RWPE1 (cell line): ENCODE results near the gene PLIN5.
"Not testable (repeated sequence)": the region's sequence is repeated elsewhere in the genome, so short reads cannot be mapped to it uniquely, and the experiment has no call there.

ENCODE experiments used
- CTCF ChIA-PET: fragments of 350-600 bp; sonication (Branson Sonifier 250); formaldehyde crosslinking; extraction: SDS; loops from one replicate; lab custom pipeline; 2021; lab: Yijun Ruan, JAX
- POLR2A ChIA-PET: fragments of 400-600 bp; formaldehyde crosslinking; extraction: SDS; loops from one replicate; lab custom pipeline; 2020; ENCODE audit warnings: antibody characterized with exemption; ENCODE audit not compliant: low non-redundant PET; lab: Yijun Ruan, JAX
- DNase-seq: peaks from one replicate; pipeline ENCODE4 v3.0.0; 2012; ENCODE audit warnings: low spot score
- H3K27ac ChIP-seq: fragments of 450-650 bp; 2 replicates; pipeline ENCODE4 v1.5.1; 2017
- CTCF ChIP-seq: fragments of 450-650 bp; conservative IDR thresholded peaks from 2 replicates; pipeline ENCODE4 v1.5.1; 2017; ENCODE audit warnings: low read depth, mild to moderate bottlenecking

Gene PLIN5

DNA sequence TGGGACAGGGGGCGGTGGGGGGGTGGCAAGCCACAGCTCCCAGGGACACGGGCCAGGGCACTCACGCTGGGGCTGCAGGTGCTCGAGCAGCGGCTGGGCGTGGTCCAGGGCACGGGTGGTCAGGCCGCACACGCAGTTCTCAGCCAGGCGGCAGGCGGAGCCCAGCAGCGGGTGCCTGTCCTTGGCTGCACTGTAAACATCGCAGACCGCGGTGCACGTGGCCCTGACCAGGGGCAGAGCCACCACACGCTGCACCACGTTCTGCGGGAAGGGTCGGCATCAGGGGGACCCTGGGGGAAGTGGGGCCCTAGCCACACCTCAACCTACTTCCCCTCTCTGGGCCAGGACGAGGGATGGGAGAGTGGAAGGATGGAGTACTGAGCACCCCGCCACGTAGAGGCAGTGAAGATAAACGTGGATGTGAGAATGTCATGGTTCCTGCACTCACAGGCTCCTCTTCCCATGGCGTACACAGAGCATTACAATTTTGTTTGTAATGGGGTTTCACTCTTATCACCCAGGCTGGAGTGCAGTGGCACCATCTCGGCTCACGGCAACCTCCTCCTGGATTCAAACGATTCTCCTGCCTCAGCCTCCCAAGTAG lies 3.4 kb downstream of the PLIN5 start:
- H3K27ac ChIP-seq = no peak overlapping the region
- ChIA-PET POLR2A (no interaction called here), CTCF (no interaction called here)
- TF ChIP-seq CTCF = no peak
- DNase-seq = no peak

DNA sequence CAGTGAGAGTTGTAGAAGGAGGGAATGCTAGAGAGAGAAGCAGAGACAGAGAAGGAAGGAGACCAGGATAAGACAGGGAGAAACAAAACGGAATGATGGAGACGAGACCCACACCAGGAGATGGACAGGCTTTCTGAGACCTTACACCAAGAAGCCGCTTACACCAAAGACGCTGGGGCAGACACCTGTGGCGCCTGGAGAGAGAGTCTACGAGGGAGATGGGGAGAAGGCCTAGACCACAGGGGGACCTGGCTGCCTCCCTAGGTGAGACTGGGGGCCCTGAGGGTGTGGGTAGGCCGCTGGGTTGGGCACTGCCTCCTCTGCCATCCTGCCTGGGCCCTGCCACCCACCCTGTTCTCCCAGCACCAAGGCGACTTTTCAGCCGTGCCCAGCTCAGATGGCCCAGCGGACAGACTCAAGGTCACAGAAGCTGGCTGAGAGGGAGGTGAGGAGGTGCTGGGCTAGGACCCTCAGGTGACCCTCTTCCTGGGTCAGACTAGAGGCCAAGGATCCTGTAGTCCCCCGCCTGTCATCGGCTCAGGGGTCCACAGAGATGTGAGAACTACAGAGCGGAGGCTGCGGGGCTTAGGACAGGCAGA lies 5.0 kb downstream of the PLIN5 start:
- no peak for TF ChIP-seq CTCF
- DNase-seq = no peak
- POLR2A ChIA-PET = no interaction called here
- CTCF ChIA-PET = interaction anchor here (0.8 kb wide), 1 partner anchor 26 kb away, joined by 4 read pairs; no protein-coding TSS in a partner anchor
- H3K27ac ChIP-seq = no peak overlapping the region

DNA sequence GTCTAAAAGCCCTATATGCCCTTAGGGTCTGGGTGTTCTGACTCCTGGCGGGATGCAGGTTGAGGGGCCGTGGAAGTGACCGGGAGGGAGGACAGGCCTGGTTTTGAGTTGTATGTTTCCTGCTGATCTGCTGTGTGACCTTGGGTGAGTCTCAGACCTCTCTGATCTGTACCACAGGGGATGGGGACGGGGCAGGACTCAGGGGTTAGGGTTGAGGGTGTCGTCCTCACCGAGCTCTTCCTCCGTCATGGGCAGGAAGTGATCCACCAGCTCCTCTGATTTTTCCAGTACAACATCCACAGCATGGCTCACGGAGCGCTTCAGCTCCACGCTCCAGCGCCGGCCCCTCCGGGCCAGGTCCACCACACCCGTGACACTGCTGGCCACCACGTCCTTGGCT lies 6.2 kb downstream of the PLIN5 start:
- no peak for DNase-seq
- ChIA-PET POLR2A (no interaction called here), CTCF (interaction anchor here (1.1 kb wide), 1 partner anchor 18 kb away, joined by 3 read pairs; no protein-coding TSS in a partner anchor)
- TF ChIP-seq CTCF = no peak
- H3K27ac ChIP-seq = no peak overlapping the region

- H3K27ac ChIP-seq, POLR2A ChIA-PET, DNase-seq: not testable (repeated sequence)
- CTCF ChIA-PET = interaction anchor here (0.6 to 1.4 kb wide), 4 partner anchors 18 to 1417 kb away, joined by 3 to 4 read pairs (median 3); no protein-coding TSS in a partner anchor
These were observed 7.6 kb downstream of the PLIN5 start for GRCh38 chr19:4527377-4527776.

GRCh38 chr19:4525563-4526002 lies 9.4 kb downstream of the PLIN5 start:
- ChIA-PET CTCF (interaction anchor here (0.6 to 3.2 kb wide), 18 partner anchors 9 to 1151 kb away, joined by 3 to 24 read pairs (median 4); partner anchors contain the start of gene PLIN5), POLR2A (interaction anchor here (0.8 kb wide), 1 partner anchor 69 kb away, joined by 3 read pairs; no protein-coding TSS in a partner anchor)
- DNase-seq = no peak
- H3K27ac ChIP-seq = no peak overlapping the region
- TF ChIP-seq CTCF = no peak

DNA sequence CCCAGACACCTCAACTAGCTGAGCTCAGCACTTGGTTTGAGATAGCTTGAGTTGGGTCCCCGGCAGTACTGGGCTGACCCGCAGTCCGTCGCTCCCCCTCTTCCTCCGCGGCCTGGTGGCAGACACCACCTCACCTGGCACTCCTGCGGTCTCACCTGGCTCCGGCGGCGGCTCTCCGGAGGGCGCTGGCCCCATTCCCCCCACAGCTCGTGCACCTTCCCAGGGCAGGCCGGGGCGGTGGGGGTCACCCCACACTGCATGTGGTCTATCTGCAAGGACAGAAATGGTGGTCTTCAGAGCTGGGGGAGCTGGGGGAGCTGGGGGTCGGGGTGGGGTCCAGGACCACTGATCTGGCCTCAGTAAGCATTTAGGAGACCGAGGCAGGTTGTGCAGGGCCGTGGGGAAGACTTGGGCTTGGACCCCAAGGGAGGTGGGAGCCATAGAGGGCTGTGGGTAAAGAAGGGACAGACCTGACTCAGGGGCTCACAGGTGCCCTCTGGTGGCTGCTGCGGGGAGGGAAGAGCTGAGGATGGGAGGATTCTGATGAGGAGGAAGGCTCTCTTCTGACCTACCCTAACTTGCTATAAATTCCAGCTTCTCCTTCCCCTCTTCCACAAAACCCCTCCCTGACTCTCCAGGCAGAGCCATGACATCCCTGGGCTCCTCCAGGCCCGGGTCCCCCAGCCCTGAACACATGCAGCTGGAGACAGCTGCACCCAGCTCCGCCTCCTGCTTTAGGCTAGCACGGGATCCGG lies 10.0 kb downstream of the PLIN5 start:
- TF ChIP-seq CTCF = peak; percentile 80
- peak; percentile 49 for DNase-seq
- H3K27ac ChIP-seq = no peak overlapping the region
- ChIA-PET CTCF (interaction anchor here (0.6 to 3.2 kb wide), 21 partner anchors 8 to 1152 kb away, joined by 3 to 24 read pairs (median 3); partner anchors contain the start of gene PLIN5), POLR2A (interaction anchor here (0.8 kb wide), 1 partner anchor 68 kb away, joined by 3 read pairs; no protein-coding TSS in a partner anchor)
